GM12892 (cell line): Measurements from ENCODE around the gene DAP.

Experiments used
- POLR2A ChIP-seq: IDR thresholded peaks from 2 replicates; pipeline ENCODE4 v1.6.1; 2011; ENCODE audit warnings: low read depth, low read length, control low read depth
- POLR2AphosphoS5 ChIP-seq: IDR thresholded peaks from 2 replicates; pipeline ENCODE4 v1.6.1; 2011; ENCODE audit warnings: low read depth, low read length, control low read depth
- TAF1 ChIP-seq: IDR thresholded peaks from 2 replicates; pipeline ENCODE4 v1.6.1; 2011; ENCODE audit warnings: low read depth, mild to moderate bottlenecking, control low read depth, low read length, borderline replicate concordance

DNA sequence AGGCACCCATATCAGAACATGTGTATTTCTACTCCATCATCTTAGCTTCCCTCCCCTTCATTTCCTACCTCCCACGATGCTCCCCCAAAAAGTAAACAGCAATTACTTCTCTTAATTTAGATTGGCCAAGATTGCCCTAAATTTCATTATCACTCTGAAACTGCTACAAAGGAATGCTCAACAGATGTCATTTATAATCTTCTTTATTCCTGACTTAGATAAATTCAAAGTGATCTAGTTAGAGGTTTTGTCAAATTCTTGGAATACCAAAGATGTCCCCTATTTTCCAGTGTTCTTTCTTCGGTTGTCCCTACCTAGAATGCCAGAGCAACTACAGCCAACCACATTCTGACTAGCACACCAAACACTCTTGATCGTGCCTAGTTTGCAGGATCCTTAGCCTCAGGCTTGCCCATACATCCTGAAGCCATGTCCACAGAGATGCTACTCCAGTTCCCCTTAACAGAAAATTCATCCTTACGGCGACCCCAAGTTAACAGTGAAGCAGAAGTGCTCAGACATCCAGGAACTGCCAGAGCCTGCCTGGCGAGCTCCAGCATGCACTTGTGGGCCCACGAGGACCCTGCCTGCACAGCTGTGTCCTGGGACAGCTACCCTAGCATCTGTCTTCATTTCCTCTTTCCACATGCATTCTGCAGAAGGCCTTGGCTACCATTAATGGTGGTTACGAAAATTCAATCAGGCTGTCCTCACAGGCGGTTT lies 31.6 kb downstream of the DAP start:
- TF ChIP-seq POLR2A (no peak), POLR2AphosphoS5 (no peak), TAF1 (no peak)
